ENCODE results near the gene TIMM10.

The TIMM10 gene

DNA sequence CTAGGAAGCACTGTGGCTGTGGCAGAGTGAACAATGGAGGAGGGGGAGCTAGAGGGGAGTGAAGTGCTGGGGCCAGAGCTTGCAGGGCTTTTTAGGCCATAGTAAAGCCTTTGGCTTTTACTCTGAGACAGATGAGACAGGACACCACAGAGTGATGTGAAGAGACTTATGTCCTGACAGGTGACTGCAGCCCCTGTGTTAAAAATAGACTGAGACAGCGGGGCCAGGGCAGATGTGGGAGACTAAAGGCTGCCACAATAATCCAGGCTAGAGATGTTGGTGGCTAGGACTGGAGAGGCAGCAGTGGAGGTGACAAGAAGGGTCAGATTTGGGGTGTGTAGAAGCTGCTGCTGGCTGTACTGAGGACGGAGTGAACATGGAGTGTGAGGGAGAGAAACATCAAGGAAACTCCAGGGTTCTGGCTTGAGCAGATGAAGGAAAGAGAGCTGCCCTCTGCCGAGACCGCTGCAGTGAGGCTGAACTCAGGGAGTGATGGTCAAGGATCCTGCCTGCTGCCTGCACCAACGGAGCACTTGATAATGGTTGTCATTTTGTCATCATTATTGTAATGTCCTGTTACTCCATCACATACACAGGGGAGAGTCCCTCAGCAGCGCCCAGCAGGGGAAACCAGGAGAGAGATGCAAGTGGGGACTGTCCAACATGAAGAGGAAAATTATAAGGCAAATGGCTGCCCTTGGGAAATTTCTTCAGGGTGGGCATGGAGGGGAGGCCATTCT lies 42.5 kb downstream of the TIMM10 start:
- TF ChIP-seq, protein P1, sequence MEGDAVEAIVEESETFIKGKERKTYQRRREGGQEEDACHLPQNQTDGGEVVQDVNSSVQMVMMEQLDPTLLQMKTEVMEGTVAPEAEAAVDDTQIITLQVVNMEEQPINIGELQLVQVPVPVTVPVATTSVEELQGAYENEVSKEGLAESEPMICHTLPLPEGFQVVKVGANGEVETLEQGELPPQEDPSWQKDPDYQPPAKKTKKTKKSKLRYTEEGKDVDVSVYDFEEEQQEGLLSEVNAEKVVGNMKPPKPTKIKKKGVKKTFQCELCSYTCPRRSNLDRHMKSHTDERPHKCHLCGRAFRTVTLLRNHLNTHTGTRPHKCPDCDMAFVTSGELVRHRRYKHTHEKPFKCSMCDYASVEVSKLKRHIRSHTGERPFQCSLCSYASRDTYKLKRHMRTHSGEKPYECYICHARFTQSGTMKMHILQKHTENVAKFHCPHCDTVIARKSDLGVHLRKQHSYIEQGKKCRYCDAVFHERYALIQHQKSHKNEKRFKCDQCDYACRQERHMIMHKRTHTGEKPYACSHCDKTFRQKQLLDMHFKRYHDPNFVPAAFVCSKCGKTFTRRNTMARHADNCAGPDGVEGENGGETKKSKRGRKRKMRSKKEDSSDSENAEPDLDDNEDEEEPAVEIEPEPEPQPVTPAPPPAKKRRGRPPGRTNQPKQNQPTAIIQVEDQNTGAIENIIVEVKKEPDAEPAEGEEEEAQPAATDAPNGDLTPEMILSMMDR (IDR thresholded peaks at IDR 0.05; ENCODE audit: control insufficient read depth, insufficient read depth, low read depth, low read length, missing control alignments): no peak
- DNase-seq (ENCODE audit: low read depth): no peak

DNA sequence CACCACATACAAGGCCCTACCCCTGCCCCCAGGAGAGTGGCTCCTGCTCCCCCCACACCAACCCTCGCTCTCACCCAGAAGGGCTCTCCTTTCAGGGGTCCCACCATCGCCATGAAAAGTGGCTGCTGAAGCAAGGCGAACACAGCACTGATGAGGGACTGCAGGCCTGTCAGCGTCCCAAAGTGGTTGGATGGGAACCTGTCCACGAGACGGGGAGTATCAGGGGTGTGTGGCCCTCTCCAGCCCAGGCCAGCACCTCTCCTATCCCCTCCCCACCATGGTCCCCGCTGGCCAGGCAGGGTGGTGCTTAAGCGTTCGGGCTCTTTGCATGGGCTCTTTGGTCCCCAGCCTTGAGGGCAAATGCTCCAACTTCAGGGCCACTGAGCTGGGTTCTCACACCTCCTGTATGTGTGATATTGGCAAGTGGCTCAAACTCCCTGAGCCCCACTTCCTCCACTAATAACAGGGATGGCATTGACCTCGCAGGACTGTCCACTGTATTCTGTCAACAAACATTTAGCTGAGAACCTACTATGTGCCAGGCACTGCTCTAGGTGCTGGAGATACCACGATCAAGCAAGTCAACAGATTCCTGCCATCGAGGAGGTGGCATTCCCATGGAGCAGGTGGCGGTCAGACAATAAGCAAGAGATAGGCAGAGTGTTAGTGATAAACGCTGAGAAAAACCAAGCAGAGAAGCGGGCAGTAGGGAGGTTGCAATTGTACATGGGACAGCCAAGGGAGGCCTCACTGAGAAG lies 43.4 kb downstream of the TIMM10 start:
- DNase-seq (ENCODE audit: low read depth): no peak
- TF ChIP-seq, protein P1 (IDR thresholded peaks at IDR 0.05; ENCODE audit: control insufficient read depth, insufficient read depth, low read depth, low read length, missing control alignments): no peak
- no peak overlapping the region for H3K4me3 ChIP-seq (ENCODE audit: control insufficient read depth, low read depth, low read length)

More for the DNA sequence above, 42.5 kb downstream of the TIMM10 start:
- no peak overlapping the region for H3K4me3 ChIP-seq (ENCODE audit: control insufficient read depth, low read depth, low read length)

DNA sequence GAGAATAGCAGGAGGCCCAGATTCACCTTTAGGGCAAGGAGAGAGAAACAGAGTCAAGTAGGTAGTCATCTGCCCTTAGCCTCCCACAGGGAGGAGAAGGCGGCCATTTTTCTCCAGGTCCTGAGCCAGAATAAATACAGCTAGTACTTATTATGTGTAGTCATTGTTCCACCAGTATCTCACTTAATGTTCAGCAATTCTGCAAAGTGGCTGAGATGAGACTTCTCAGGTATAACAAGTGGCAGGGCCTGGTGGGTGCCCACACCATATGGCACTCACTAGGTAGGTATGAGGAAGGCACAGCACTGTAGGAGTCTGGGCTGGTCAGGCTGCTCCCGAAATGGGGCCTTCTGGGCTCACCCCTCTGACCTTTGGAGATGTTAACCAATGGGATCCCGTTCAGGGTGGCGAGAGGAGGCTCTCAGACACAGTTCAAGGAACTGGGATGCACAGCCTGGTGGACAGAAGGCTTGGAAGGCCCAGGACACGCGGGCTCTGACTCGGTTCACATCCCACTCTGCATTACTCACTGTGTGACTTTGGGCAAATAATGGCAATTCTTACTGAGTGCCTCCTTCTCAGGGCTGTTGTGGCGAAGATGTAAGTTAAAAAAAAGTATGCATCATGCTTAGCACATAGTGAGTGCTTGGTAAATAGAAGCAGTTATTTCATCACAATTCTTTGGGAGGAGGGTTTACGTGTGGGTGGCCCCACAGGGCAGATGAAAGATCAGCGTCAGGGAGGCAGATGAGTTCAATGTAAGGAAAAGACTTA lies 45.1 kb downstream of the TIMM10 start:
- DNase-seq (ENCODE audit: low read depth): no peak
- H3K4me3 ChIP-seq (ENCODE audit: control insufficient read depth, low read depth, low read length): no peak overlapping the region
- TF ChIP-seq, protein P1 (IDR thresholded peaks at IDR 0.05; ENCODE audit: control insufficient read depth, insufficient read depth, low read depth, low read length, missing control alignments): no peak

DNA sequence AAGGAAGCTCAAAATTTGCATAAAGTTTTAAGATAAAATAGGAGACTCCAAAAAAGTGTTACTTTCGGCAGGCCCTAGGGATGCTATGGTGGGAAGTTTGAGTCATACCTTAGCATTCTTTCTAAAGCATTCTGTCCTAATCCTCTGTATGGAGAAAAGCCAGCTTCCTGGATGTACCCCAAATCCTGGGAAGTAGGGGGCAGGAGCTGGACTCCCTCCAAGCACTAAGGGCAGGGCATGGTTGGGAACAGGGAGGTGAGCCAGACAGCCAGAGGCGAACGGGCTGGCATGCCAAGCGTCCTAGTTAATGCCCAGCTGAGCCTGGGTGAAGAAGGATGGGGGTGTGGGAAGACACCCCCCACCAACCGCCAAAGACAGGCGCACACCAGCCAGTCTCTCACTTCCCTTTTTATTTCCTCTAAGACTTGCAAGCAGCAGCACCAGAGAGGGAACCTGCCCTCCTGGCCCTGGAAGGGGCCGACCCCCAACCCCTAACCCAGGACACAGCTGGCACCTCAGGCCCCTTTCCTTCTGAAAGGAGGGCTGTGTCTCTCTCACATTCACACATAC lies 46.3 kb downstream of the TIMM10 start:
- no peak overlapping the region for H3K4me3 ChIP-seq (ENCODE audit: control insufficient read depth, low read depth, low read length)
- no peak for DNase-seq (ENCODE audit: low read depth)
- TF ChIP-seq, protein P1 (IDR thresholded peaks at IDR 0.05; ENCODE audit: control insufficient read depth, insufficient read depth, low read depth, low read length, missing control alignments): no peak

DNA sequence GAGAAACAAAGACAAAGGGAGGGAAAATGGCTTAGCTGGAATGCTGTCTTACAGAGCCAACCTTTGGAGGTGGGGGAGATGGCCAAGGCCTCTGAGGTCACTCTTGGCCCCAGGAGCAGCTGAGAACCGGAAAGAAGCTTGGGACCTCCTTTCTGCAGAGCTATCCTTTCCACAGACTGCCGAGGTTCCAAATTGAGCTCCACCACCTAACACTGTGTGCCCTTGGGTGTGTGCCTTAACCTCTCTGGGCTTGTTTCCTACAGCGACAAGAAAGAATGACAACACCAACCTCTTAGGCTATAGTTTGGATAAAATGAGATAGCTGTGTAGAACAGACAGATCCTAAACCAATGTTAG lies 47.0 kb downstream of the TIMM10 start:
- TF ChIP-seq, protein P1 (IDR thresholded peaks at IDR 0.05; ENCODE audit: control insufficient read depth, insufficient read depth, low read depth, low read length, missing control alignments): no peak
- no peak overlapping the region for H3K4me3 ChIP-seq (ENCODE audit: control insufficient read depth, low read depth, low read length)
- DNase-seq (ENCODE audit: low read depth): no peak

All from AG09309 (cell line).